Measurements from ENCODE around the gene NDUFV3.

- TF ChIP-seq, protein P1, sequence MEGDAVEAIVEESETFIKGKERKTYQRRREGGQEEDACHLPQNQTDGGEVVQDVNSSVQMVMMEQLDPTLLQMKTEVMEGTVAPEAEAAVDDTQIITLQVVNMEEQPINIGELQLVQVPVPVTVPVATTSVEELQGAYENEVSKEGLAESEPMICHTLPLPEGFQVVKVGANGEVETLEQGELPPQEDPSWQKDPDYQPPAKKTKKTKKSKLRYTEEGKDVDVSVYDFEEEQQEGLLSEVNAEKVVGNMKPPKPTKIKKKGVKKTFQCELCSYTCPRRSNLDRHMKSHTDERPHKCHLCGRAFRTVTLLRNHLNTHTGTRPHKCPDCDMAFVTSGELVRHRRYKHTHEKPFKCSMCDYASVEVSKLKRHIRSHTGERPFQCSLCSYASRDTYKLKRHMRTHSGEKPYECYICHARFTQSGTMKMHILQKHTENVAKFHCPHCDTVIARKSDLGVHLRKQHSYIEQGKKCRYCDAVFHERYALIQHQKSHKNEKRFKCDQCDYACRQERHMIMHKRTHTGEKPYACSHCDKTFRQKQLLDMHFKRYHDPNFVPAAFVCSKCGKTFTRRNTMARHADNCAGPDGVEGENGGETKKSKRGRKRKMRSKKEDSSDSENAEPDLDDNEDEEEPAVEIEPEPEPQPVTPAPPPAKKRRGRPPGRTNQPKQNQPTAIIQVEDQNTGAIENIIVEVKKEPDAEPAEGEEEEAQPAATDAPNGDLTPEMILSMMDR (IDR thresholded peaks at IDR 0.05 in 4 of 5, conservative IDR thresholded peaks at IDR 0.05 in 1 of 5): no peak
- TF ChIP-seq POLR2A (IDR thresholded peaks at IDR 0.05): no peak
Measured at GRCh38 chr21:42861848-42862400, 31.2 kb upstream of the NDUFV3 start.
